DOHH2 (cell line): ENCODE measurements around the gene HSPA2.

ENCODE experiments used
- EZH2phosphoT487 ChIP-seq: fragments of 200-600 bp; sonication (generic); IDR thresholded peaks from 2 replicates; pipeline ENCODE4 v1.6.1; 2017; ENCODE audit warnings: borderline replicate concordance, mild to moderate bottlenecking, antibody characterized with exemption, low read length, moderate library complexity, mixed read lengths
- TF ChIP-seq, protein P1 (sequence below): fragments of 200-600 bp; sonication (generic); IDR thresholded peaks from one replicate; pipeline ENCODE4 v1.5.1; 2014; ENCODE audit warnings: antibody characterized with exemption, mild to moderate bottlenecking, low read depth, low read length; ENCODE audit not compliant: poor library complexity, severe bottlenecking

DNA sequence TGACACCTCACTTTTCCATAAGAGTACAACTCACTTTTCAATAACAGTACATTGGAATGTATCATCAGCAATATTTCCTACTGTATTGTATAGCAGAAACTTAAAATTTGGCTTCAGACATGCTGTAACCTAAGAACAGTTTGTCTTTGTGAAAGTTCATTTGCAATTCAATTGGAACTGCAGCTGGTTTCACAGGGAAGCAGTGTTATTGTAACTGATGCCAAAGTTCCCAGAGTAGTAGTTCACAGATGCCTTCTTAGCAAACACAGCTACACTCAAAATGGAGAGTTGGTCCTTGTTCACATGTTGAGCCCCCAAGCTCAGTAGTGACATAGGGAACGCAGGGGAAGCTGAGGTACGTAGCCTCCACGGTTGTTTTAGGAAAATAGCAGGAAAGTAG is 32.6 kb downstream of the HSPA2 start:
- TF ChIP-seq, protein P1, sequence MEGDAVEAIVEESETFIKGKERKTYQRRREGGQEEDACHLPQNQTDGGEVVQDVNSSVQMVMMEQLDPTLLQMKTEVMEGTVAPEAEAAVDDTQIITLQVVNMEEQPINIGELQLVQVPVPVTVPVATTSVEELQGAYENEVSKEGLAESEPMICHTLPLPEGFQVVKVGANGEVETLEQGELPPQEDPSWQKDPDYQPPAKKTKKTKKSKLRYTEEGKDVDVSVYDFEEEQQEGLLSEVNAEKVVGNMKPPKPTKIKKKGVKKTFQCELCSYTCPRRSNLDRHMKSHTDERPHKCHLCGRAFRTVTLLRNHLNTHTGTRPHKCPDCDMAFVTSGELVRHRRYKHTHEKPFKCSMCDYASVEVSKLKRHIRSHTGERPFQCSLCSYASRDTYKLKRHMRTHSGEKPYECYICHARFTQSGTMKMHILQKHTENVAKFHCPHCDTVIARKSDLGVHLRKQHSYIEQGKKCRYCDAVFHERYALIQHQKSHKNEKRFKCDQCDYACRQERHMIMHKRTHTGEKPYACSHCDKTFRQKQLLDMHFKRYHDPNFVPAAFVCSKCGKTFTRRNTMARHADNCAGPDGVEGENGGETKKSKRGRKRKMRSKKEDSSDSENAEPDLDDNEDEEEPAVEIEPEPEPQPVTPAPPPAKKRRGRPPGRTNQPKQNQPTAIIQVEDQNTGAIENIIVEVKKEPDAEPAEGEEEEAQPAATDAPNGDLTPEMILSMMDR: no peak
- no peak for TF ChIP-seq EZH2phosphoT487
